Renal cortex interstitium (tissue), 15 donors: Measurements from ENCODE around the gene NDRG2. TPM values are rescaled to one million over a fixed set of nuclear protein-coding genes. Genes with fewer than 3 reads are reported as not detected.

Experiments
- DNase-seq, 11 donors: peaks; one replicate each; pipeline ENCODE4 v3.0.0-alpha.2; 2013; ENCODE audit warnings: low read depth in 9 of 11, low spot score in 4 of 11; ENCODE audit errors: extremely low read depth in 1 of 11
- long read RNA-seq, 16 experiments: transcript quantifications; one replicate each; lab custom pipeline, GENCODE V29; 2026
- polyA plus RNA-seq, 3 donors: library from polyadenylated mRNA; unstranded; fragments of 120-200 nt; gene quantifications; one replicate each; pipeline ENCODE4 v1.2.1, GENCODE V29; 2013; ENCODE audit not compliant: insufficient read length in 3 of 3

Gene NDRG2
- 100 to 1,000 TPM; 140 to 183 (median 142) TPM for polyA plus RNA-seq
- long read RNA-seq, donor 1, partial matches to known transcripts, result 0 of 13 reads
- long read RNA-seq, donor 1, other reads (novel, unspliced or antisense), result 5 of 13 reads
- long read RNA-seq, donor 2, partial matches to known transcripts, result 14 of 25 reads
- long read RNA-seq, donor 2, other reads (novel, unspliced or antisense), result 0 of 25 reads
- long read RNA-seq, donor 3, transcript NDRG2-211 (16 exons, 2,054 nt), result minor isoform, 6 of 186 reads
- long read RNA-seq, donor 3, transcript NDRG2-209 (17 exons, 2,079 nt), result minor isoform, 6 of 186 reads
- long read RNA-seq, donor 3, transcript NDRG2-227 (15 exons, 1,980 nt), result major isoform, 9 of 186 reads
- long read RNA-seq, donor 3, transcript NDRG2-208 (16 exons, 2,022 nt), result minor isoform, 5 of 186 reads
- long read RNA-seq, donor 3, partial matches to known transcripts, result 140 of 186 reads
- long read RNA-seq, donor 3, other reads (novel, unspliced or antisense), result 8 of 186 reads
- long read RNA-seq, donor 4, partial matches to known transcripts, result 5 of 33 reads
- long read RNA-seq, donor 4, other reads (novel, unspliced or antisense), result 11 of 33 reads
- long read RNA-seq, donor 5, result 0 reads
- long read RNA-seq, donor 6, transcript NDRG2-227 (15 exons, 1,980 nt), result major isoform, 5 of 32 reads
- long read RNA-seq, donor 6, partial matches to known transcripts, result 10 of 32 reads
- long read RNA-seq, donor 6, other reads (novel, unspliced or antisense), result 8 of 32 reads
- long read RNA-seq, donor 7, partial matches to known transcripts, result 0 of 12 reads
- long read RNA-seq, donor 7, other reads (novel, unspliced or antisense), result 0 of 12 reads
- long read RNA-seq, donor 8, result 0 reads
- long read RNA-seq, donor 9, transcript NDRG2-227 (15 exons, 1,980 nt), result major isoform, 5 of 27 reads
- long read RNA-seq, donor 9, transcript NDRG2-208 (16 exons, 2,022 nt), result major isoform, 5 of 27 reads
- long read RNA-seq, donor 9, partial matches to known transcripts, result 9 of 27 reads
- long read RNA-seq, donor 9, other reads (novel, unspliced or antisense), result 0 of 27 reads
- long read RNA-seq, donor 10, partial matches to known transcripts, result 14 of 30 reads
- long read RNA-seq, donor 10, other reads (novel, unspliced or antisense), result 0 of 30 reads
- long read RNA-seq, donor 11, transcript NDRG2-227 (15 exons, 1,980 nt), result major isoform, 8 of 34 reads
- long read RNA-seq, donor 11, partial matches to known transcripts, result 0 of 34 reads
- long read RNA-seq, donor 11, other reads (novel, unspliced or antisense), result 8 of 34 reads
- long read RNA-seq, donor 12, partial matches to known transcripts, result 80 of 91 reads
- long read RNA-seq, donor 12, other reads (novel, unspliced or antisense), result 5 of 91 reads
- long read RNA-seq, donor 13, result 0 reads
- long read RNA-seq, donor 14, partial matches to known transcripts, result 0 of 13 reads
- long read RNA-seq, donor 14, other reads (novel, unspliced or antisense), result 0 of 13 reads
- long read RNA-seq, donor 15, partial matches to known transcripts, result 0 of 7 reads
- long read RNA-seq, donor 15, other reads (novel, unspliced or antisense), result 0 of 7 reads
- long read RNA-seq, donor 16, transcript NDRG2-208 (16 exons, 2,022 nt), result minor isoform, 10 of 192 reads
- long read RNA-seq, donor 16, transcript NDRG2-209 (17 exons, 2,079 nt), result minor isoform, 11 of 192 reads
- long read RNA-seq, donor 16, transcript NDRG2-227 (15 exons, 1,980 nt), result major isoform, 16 of 192 reads
- long read RNA-seq, donor 16, partial matches to known transcripts, result 93 of 192 reads
- long read RNA-seq, donor 16, other reads (novel, unspliced or antisense), result 41 of 192 reads

- peak in 8 of 11 donors; percentile 63 to 75 (median 72) for DNase-seq
These were observed at the start of gene NDRG2 for GRCh38 chr14:21024585-21025370. TSS of gene NDRG2 (minus strand) at chr14:21025061. CDS start at chr14:21023315, 1,746 bp downstream.

- DNase-seq, result no peak
These were observed 49.1 kb upstream of the NDRG2 start for GRCh38 chr14:21073921-21074320.

GRCh38 chr14:21072781-21073339 lies 48.0 kb upstream of the NDRG2 start:
- DNase-seq, result no peak

GRCh38 chr14:21072031-21072473 lies 47.2 kb upstream of the NDRG2 start:
- peak in 3 of 11 donors; percentile 26 to 37 (median 29) for DNase-seq

GRCh38 chr14:21071225-21072030 lies 46.6 kb upstream of the NDRG2 start:
- peak in 10 of 11 donors; percentile 80 to 91 (median 88) for DNase-seq

GRCh38 chr14:21070610-21071224 lies 45.9 kb upstream of the NDRG2 start:
- DNase-seq, result peak in 7 of 11 donors; percentile 45 to 67 (median 62)

GRCh38 chr14:21070083-21070609 lies 45.3 kb upstream of the NDRG2 start, which contains the start of gene ARHGEF40:
TSS of gene ARHGEF40 (plus strand) at chr14:21070304. CDS start at chr14:21070397, 93 bp downstream.
- peak in 8 of 11 donors; percentile 44 to 66 (median 58) for DNase-seq

- DNase-seq, result peak in 7 of 11 donors; percentile 37 to 51 (median 40)
These were observed 44.7 kb upstream of the NDRG2 start for GRCh38 chr14:21069388-21070082.

GRCh38 chr14:21068521-21069387 lies 43.9 kb upstream of the NDRG2 start:
- peak in 9 of 11 donors; percentile 44 to 72 (median 63) for DNase-seq

- DNase-seq, result no peak
These were observed 42.1 kb upstream of the NDRG2 start for GRCh38 chr14:21066882-21067502.

GRCh38 chr14:21063479-21063878 lies 38.6 kb upstream of the NDRG2 start:
- no peak for DNase-seq

- no peak for DNase-seq
These were observed 36.4 kb upstream of the NDRG2 start for GRCh38 chr14:21061347-21061668.

GRCh38 chr14:21060614-21061346 lies 35.9 kb upstream of the NDRG2 start:
- DNase-seq, result no peak
